GM20000 (cell line): ENCODE results near the gene FOXP1.

ENCODE experiments used
- DNase-seq: peaks from one replicate; pipeline ENCODE4 v3.0.0; 2012; ENCODE audit warnings: low spot score
- CTCF ChIP-seq: IDR thresholded peaks from 2 replicates; pipeline ENCODE4 v1.5.1; 2012; ENCODE audit warnings: mild to moderate bottlenecking, control low read depth; ENCODE audit errors: extremely low read depth, missing control alignments

FOXP1 gene

DNA sequence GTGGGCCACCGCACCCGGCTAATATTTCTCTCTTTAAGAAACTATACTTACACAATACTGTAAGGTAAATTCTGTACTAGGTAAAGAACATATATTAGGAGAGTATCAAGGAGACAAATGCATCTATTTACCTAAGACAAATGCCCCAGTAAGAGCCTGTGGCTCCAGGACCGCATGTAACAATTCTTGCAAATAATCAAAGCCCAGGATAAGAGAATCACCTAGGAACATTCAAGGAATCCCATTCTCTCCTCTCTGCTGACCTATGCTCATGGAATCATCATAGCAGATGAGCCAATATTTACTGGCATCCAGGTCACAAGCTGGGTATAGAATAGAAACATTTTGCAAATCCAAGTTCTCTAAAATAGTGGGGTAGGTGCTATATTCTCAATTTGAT lies 347.7 kb downstream of the FOXP1 start:
- TF ChIP-seq CTCF = no peak
- no peak for DNase-seq

DNA sequence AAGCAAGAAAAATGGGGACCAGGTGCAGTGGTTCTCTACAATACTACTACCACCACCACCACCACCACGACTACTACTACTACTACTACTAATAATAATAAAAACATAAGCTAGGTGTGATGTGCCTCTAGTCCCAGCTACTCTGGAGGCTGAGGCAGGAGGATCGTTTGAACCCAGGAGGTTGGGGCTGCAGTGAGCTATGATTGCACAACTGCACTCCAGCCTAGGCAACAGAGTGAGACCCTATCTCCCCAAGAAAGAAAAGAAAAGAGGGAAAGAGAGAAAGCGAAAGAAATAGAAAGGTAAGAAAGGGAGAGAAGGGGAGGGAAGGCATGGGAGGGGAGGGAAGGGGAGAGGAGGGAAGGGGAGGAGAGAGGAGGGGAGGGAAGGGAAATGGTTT lies 350.6 kb downstream of the FOXP1 start:
- no peak for TF ChIP-seq CTCF
- DNase-seq = no peak

GRCh38 chr3:71232175-71232679 lies 351.3 kb downstream of the FOXP1 start:
- TF ChIP-seq CTCF = no peak
- DNase-seq = no peak

GRCh38 chr3:71231680-71232079 lies 351.8 kb downstream of the FOXP1 start:
- DNase-seq = no peak
- no peak for TF ChIP-seq CTCF

GRCh38 chr3:71229905-71230657 lies 353.4 kb downstream of the FOXP1 start:
- TF ChIP-seq CTCF = no peak
- DNase-seq = no peak

DNA sequence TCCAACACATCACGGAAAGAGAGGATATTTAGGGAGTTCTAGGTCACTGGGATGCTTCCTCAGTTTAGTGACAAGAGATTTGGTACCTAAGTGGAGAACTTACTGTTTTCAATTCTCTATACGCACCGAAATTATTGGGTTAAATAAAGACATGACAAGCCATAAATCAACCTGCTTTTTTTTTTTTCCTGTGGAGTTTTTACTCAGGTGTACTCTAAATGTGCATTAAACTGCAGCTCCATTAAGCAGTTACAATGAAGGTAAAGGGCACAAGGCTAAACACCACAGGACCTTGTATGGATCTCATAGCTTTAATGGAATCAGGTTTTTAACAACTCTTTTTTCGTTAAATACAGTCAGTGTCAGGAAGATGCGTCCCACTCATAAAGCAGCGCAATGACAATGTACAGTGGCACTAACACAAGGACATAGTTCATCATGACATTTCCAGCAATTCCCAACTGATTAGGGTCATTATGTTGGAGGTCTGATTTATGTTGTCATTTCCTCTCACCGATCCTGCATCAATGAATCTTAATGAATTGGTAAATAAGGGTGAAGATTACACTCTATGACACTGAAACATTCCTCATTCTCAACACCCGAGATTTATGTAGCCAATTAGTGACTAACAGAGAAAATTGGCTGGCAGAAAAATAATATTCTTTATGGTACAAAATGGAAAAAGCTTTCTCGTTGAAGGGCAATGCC lies 355.2 kb downstream of the FOXP1 start:
- no peak for TF ChIP-seq CTCF
- DNase-seq = no peak

DNA sequence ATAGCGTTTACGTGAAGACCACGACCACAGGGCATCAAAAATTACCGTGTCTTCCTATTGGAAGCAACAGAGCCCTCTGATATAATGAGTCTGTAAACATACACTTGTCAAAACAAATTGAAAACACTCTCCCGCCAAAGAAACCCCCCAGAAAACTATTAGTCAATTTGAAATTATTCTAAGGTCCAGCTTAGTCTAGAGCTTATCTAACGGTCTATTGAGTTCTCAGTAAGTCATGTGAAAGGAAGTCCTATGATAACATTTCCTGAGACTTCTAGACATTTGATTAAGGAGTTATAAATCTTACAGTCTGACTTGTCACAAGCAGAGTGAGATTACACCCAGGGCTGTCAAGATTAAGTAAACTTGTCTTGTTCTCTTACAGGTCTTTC lies 356.3 kb downstream of the FOXP1 start:
- DNase-seq = peak; percentile 10
- TF ChIP-seq CTCF = no peak
